GM12873 (cell line): ENCODE results near the gene MKNK2.

Experiments used
- TF ChIP-seq, protein P1 (sequence below): IDR thresholded peaks from 2 replicates; pipeline ENCODE4 v1.5.1; 2012; ENCODE audit warnings: low read depth, mild to moderate bottlenecking, moderate library complexity, low read length, control low read depth; ENCODE audit not compliant: insufficient read depth; ENCODE audit errors: missing control alignments

The MKNK2 gene

DNA sequence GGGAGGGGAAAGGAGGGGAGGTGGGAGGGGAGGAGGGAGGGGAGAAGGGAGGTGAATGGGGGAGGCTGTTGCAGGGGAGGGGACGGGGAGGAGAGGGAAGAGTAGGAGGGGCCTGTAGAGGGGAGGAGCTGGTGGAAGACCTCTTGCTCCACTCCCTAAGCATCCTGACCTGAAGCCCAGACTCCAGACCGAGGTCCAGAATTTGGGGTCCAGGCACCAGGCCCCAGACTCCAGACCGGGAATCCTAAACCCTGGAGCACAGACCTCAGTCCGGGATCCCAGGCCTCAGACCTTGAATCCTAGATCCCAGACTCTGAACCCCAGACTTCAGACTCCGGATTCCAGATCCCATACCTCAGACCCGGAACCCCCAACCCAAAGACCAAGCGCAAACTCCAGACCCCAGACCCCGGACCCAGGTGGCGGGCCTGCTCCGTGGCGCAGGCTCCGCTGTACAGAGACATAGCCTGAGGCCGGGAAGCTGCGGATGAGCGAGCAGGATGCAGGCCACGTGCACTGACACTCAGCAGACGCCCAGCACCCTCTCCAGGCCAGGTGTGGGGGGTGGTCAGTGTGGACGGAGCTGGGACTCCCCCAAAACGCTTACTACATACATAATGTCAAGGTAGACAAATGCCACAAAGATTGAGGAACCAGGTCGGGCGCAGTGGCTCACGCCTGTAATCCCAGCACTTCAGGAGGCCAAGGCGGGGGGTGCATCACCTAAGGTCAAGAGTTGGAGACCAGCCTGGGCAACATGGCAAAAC, 34.8 kb downstream of the MKNK2 start:
- TF ChIP-seq, protein P1, sequence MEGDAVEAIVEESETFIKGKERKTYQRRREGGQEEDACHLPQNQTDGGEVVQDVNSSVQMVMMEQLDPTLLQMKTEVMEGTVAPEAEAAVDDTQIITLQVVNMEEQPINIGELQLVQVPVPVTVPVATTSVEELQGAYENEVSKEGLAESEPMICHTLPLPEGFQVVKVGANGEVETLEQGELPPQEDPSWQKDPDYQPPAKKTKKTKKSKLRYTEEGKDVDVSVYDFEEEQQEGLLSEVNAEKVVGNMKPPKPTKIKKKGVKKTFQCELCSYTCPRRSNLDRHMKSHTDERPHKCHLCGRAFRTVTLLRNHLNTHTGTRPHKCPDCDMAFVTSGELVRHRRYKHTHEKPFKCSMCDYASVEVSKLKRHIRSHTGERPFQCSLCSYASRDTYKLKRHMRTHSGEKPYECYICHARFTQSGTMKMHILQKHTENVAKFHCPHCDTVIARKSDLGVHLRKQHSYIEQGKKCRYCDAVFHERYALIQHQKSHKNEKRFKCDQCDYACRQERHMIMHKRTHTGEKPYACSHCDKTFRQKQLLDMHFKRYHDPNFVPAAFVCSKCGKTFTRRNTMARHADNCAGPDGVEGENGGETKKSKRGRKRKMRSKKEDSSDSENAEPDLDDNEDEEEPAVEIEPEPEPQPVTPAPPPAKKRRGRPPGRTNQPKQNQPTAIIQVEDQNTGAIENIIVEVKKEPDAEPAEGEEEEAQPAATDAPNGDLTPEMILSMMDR, result no peak

DNA sequence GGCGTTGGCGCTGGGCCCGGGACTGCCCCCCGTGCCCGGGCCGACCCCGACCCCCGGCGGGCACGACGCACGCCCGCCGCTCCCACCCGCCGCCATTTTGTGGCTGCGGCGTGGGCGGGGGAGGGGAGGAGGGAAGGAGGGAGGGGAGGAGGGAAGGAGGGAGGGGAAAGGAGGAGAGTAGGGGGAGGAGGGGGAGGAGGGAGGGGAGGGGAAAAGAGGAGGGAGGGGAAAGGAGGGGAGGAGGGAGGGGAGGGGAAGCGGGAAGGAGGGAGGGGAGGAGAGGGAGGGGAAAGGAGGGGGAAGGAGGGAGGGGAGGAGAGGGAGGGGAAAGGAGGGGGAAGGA, 35.5 kb downstream of the MKNK2 start, which contains the start of gene BTBD2:
TSS of gene BTBD2 (minus strand) at position 107 of the 343 bp plus-strand sequence. CDS start at position 96, 11 bp downstream.
- TF ChIP-seq, protein P1, result no peak

DNA sequence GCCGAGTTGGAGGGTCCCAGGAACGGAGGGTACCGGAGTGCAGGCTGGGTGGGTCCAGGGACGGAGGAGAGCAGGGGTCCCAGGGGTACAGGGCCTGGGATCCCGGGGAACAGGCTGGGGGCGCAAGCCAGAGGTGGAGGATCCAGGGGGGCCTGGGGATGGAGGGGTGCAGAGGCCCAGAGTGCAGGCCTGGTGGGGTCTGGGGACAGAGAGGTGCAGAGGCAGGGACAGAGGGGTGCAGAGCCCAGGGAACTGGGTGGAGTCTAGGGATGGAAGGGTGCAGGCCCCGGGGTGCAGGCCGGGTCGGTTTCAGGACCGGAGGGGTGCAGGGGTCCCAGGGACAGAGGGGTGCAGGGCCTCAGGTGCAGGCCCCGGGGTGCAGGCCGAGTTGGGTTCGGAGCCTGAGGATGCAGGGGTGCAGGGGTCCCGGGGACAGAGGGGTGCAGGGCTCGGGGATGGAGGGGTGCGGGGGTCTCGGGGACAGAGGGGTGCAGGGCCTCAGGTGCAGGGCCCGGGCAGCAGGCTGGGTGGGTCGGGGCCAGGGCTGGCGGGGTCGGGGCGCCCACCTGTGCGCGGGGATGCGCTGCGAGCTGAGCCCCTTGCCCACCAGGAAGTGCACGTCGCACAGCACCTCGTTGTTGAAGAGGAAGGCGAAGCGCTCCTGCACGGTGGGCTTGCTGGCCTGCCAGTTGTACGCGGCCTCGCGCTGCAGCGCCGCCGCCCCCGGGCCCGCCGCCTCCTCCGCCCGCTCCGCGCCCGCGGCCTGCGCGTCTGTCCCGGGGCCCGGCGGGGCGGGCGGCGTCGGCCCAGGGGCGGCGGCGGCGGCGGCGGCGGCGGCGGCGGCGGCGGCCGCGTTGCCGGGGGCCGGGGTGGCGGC, 36.1 kb downstream of the MKNK2 start:
- TF ChIP-seq, protein P1, result no peak

DNA sequence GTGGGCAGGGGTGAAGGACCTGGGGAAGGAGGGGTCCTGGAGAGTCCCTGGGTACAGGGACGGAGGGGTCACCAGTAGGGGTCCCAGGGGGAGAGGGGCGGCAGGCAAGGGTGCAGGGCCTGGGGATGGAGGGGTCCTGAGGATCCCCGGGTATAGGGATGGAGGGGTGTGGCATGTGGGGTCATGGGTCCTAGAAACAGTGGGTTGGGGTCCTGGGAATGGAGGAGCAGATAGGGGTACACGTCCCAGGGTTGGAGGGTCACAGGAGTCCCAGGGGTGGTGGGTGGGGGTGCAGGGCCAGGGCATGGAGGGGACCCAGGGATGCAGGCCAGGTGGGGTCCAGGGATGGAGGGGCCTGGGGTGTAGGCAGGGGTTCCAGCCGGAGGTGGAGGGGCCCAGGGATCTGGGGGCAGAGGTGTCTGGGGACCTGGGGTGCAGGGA, 36.9 kb downstream of the MKNK2 start:
- TF ChIP-seq, protein P1, result no peak

DNA sequence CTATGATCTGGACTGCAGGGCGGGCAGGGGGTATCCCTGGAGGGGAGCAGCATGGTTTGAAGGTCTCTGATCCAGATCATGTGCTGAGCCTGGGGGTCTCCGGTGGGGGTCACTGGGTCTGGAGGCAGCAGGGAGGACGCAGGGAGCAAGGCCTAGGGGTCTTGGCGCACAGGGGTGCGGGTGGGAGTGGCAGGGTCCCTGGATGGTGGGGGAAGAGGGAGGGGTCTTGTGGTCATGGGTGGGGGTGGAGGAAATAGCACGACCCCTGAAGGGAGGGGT, 37.4 kb downstream of the MKNK2 start:
- TF ChIP-seq, protein P1, result no peak

DNA sequence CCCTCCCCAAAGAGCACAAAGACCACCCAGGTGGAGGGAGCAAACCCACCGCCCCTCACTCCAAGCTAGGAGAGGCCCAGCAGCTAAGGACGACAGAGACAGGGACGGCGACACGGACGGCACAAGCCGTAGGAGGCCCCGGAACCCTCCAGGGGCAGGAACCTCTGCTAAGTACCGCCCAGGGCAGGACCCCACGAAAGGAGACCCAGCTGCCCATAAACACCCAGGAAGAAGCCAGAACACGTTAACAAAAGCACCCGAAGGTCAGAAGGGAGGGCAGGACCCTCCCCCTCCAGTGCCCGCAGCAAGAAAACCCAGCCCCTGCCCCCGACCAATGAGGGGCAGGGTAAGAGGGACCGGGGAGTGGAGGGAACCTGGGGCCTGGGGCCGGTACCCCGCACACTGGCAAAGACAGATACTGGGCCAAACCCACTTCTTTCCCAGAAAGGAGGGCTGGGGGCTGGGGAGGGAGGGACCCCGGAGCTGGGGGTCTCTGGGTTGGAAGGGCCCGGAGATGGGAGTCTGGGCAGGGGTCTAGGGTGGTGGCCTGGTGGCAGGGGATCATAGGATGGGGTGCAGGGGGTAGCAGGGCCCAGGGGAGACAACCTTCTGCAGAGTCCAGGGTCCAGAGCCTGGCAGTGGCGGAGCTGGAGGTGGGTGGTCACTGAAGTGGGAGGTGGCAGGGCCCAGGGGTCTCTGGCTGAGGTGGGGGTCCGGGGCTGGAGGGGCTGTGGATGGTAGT, 37.9 kb downstream of the MKNK2 start:
- TF ChIP-seq, protein P1, result no peak

DNA sequence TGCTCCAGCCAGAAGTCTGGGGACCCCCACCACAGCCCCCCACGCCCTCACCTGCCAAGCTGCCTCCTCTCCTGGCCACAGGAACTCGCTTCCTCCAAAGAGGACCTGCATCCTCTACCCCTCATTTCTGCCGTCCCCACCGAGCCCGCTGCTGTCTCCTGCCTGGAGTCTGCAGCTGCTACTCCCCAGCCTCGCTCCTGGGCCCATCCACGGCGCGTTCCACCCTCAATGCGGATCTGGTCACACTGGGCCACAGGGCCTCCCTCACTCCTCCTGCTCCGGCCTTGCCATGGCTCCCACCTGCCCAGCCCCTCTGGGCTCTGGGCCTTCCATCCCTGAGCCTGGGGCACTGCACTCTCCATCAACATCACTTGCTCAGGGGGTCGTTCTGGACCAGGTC, 39.9 kb downstream of the MKNK2 start:
- TF ChIP-seq, protein P1, result no peak
